Keratinocyte (primary cell): Measurements from ENCODE around the gene NINJ2. TPM values are rescaled to one million over a fixed set of nuclear protein-coding genes. Genes with fewer than 3 reads are reported as not detected.

Source experiments
- DNase-seq: peaks from one replicate; pipeline ENCODE4 v3.0.0-alpha.2; 2011; ENCODE audit warnings: low read depth, missing footprints, low spot score
- FAIRE-seq: peaks from 2 replicates; lab custom pipeline; 2011; peaks lifted over from hg19 to GRCh38; lab: Jason Lieb, UNC
- H2AFZ ChIP-seq: 2 replicates; pipeline ENCODE4 v1.6.0; 2012; ENCODE audit warnings: low read length, control low read depth, inconsistent platforms; ENCODE audit not compliant: control insufficient read depth
- H3K27ac ChIP-seq: 2 replicates; pipeline ENCODE4 v1.5.1; 2011; ENCODE audit warnings: low read length; ENCODE audit not compliant: control insufficient read depth, insufficient read depth
- H3K27me3 ChIP-seq: 3 replicates; pipeline ENCODE4 v1.6.0; 2011; ENCODE audit warnings: low read length; ENCODE audit not compliant: control insufficient read depth, insufficient read depth; ENCODE audit errors: extremely low read depth
- H3K36me3 ChIP-seq, 2 experiments: 2 replicates in 1 of 2; 3 replicates in 1 of 2; pipeline ENCODE4 v1.5.1; 2011; ENCODE audit warnings: low read length in 2 of 2, mild to moderate bottlenecking in 1 of 2; ENCODE audit not compliant: control insufficient read depth in 2 of 2, insufficient read depth in 2 of 2; ENCODE audit errors: extremely low read depth in 1 of 2
- H3K4me1 ChIP-seq: 3 replicates; pipeline ENCODE4 v1.5.1; 2011; ENCODE audit warnings: low read length; ENCODE audit not compliant: control insufficient read depth, insufficient read depth; ENCODE audit errors: extremely low read depth
- H3K4me2 ChIP-seq: 3 replicates; pipeline ENCODE4 v1.6.0; 2011; ENCODE audit warnings: low read depth, low read length; ENCODE audit not compliant: control insufficient read depth, insufficient read depth; ENCODE audit errors: extremely low read depth
- H3K4me3 ChIP-seq, 3 experiments: fragments of 200-600 bp in 1 of 3; sonication (generic) in 1 of 3; 2 replicates in 2 of 3; 3 replicates in 1 of 3; pipeline ENCODE4 v1.5.1; 2011 to 2016; ENCODE audit warnings: low read length in 3 of 3, mild to moderate bottlenecking in 3 of 3, control low read depth in 2 of 3, inconsistent platforms in 1 of 3, low read depth in 1 of 3, mixed read lengths in 1 of 3, mixed run types in 1 of 3, moderate library complexity in 1 of 3; ENCODE audit not compliant: control insufficient read depth in 2 of 3, insufficient read depth in 2 of 3; ENCODE audit errors: extremely low read depth in 1 of 3
- H3K79me2 ChIP-seq: 2 replicates; pipeline ENCODE4 v1.6.0; 2012; ENCODE audit warnings: low read length; ENCODE audit not compliant: control insufficient read depth, insufficient read depth
- H3K9ac ChIP-seq: 3 replicates; pipeline ENCODE4 v1.6.0; 2011; ENCODE audit warnings: low read length; ENCODE audit not compliant: control insufficient read depth, insufficient read depth; ENCODE audit errors: extremely low read depth
- H3K9me1 ChIP-seq: 3 replicates; pipeline ENCODE4 v1.6.0; 2011; ENCODE audit warnings: low read length; ENCODE audit not compliant: control insufficient read depth, insufficient read depth; ENCODE audit errors: extremely low read depth
- H3K9me3 ChIP-seq: 2 replicates; pipeline ENCODE4 v1.5.1; 2012; ENCODE audit warnings: low read depth, low read length; ENCODE audit not compliant: control insufficient read depth
- H4K20me1 ChIP-seq: 3 replicates; pipeline ENCODE4 v1.6.0; 2011; ENCODE audit warnings: low read length; ENCODE audit not compliant: control insufficient read depth, insufficient read depth; ENCODE audit errors: extremely low read depth
- CTCF ChIP-seq, 3 experiments: IDR thresholded peaks in 1 of 3; conservative IDR thresholded peaks in 1 of 3; optimal IDR thresholded peaks in 1 of 3; 2 replicates in 2 of 3; 3 replicates in 1 of 3; pipeline versions ENCODE3 to v1.5.1; 2011; ENCODE audit warnings: low read length in 3 of 3, mild to moderate bottlenecking in 3 of 3, moderate library complexity in 2 of 3, control low read depth in 1 of 3, inconsistent platforms in 1 of 3; ENCODE audit not compliant: insufficient read depth in 2 of 3; ENCODE audit errors: extremely low read depth in 1 of 3
- EZH2 ChIP-seq: IDR thresholded peaks from one replicate; pipeline ENCODE4 v1.6.1; 2012; ENCODE audit warnings: inconsistent platforms, mild to moderate bottlenecking, low read length, moderate library complexity
- dilution Hi-C: fragments of 300-500 bp; cut with MboI; formaldehyde crosslinking; loops from one replicate; pipeline ENCODE4 v1.7.0; 2020; ENCODE audit warnings: low sequenced_read_pairs; ENCODE audit not compliant: extremely low pct_ligation_motif_present
- polyA plus RNA-seq, 5 experiments: library from polyadenylated mRNA; depleted of rRNA in 3 of 5; stranded (reverse) in 3 of 5; stranded (forward) in 1 of 5; unstranded in 1 of 5; fragments of >200 nt; gene quantifications; 1 replicate in 1 of 5; 2 replicates in 3 of 5; 3 replicates in 1 of 5; pipeline versions ENCODE4 v1.2.1 to v1.2.3, GENCODE V29; 2011 to 2012; ENCODE audit warnings: missing spikeins in 2 of 5, low read depth in 1 of 5, low replicate concordance in 1 of 5

NINJ2 gene
- polyA plus RNA-seq, 1 donor (not counting 4 experiments of a cell fraction or from before 2014, with no cell fraction given): 0.58 TPM

GRCh38 chr12:581321-581720 is 81.9 kb downstream of the NINJ2 start:
- H4K20me1 ChIP-seq: no peaks in the 10 kb centered on the region
- H3K4me3 ChIP-seq: no peak overlapping the region
- no peaks in the 10 kb centered on the region for H3K36me3 ChIP-seq
- no peaks in the 10 kb centered on the region for H3K9me1 ChIP-seq
- no peak for TF ChIP-seq CTCF (optimal IDR thresholded peaks at IDR 0.05 in 1 of 3, IDR thresholded peaks at IDR 0.05 in 1 of 3, conservative IDR thresholded peaks at IDR 0.05 in 1 of 3; ENCODE audit: extremely low read depth in 1 of 3, insufficient read depth in 2 of 3, low read length in 3 of 3)
- TF ChIP-seq EZH2: no peak
- no peaks in the 10 kb centered on the region for H3K79me2 ChIP-seq
- H2AFZ ChIP-seq: no peak overlapping the region
- no peaks in the 10 kb centered on the region for H3K27me3 ChIP-seq
- no peak overlapping the region for H3K9ac ChIP-seq
- H3K9me3 ChIP-seq: no peaks in the 10 kb centered on the region
- no peak overlapping the region for H3K4me2 ChIP-seq
- H3K27ac ChIP-seq: no peak overlapping the region
- dilution Hi-C loops: no loop called here
- DNase-seq: no peak
- H3K4me1 ChIP-seq: peaks cover 10% of the 10 kb centered on the region
- FAIRE-seq: no peak

GRCh38 chr12:580813-581212 is 82.4 kb downstream of the NINJ2 start:
- Histone ChIP-seq H3K27ac (no peak overlapping the region), H3K4me3 (no peak overlapping the region), H3K9me3 (no peaks in the 10 kb centered on the region), H4K20me1 (no peaks in the 10 kb centered on the region), H3K9ac (no peak overlapping the region), H2AFZ (no peak overlapping the region), H3K9me1 (no peaks in the 10 kb centered on the region), H3K27me3 (no peaks in the 10 kb centered on the region), H3K79me2 (no peaks in the 10 kb centered on the region), H3K4me2 (no peak overlapping the region), H3K36me3 (no peaks in the 10 kb centered on the region), H3K4me1 (peaks cover 15% of the 10 kb centered on the region)
- TF ChIP-seq EZH2 (no peak), CTCF (optimal IDR thresholded peaks at IDR 0.05 in 1 of 3, IDR thresholded peaks at IDR 0.05 in 1 of 3, conservative IDR thresholded peaks at IDR 0.05 in 1 of 3; ENCODE audit: extremely low read depth in 1 of 3, insufficient read depth in 2 of 3, low read length in 3 of 3) (no peak)
- no peak for DNase-seq
- dilution Hi-C loops: no loop called here
- peak; percentile 58 for FAIRE-seq
